GM06990 (cell line): ENCODE data around the gene CDK11A.
"Not testable (repeated sequence)": the region's sequence is repeated elsewhere in the genome, so short reads cannot be mapped to it uniquely, and the experiment has no call there.

ENCODE experiments used
- DNase-seq: peaks from one replicate; pipeline ENCODE4 v3.0.0-alpha.2; 2011; ENCODE audit not compliant: insufficient read length; ENCODE audit errors: extremely low read depth
- H3K27me3 ChIP-seq: replicated peaks from 2 replicates; pipeline ENCODE4 v1.6.0; 2011; ENCODE audit warnings: low read length; ENCODE audit not compliant: control insufficient read depth, insufficient read depth
- H3K36me3 ChIP-seq: 2 replicates; pipeline ENCODE4 v1.5.1; 2011; ENCODE audit warnings: low read length; ENCODE audit not compliant: control insufficient read depth, insufficient read depth
- H3K4me3 ChIP-seq: replicated peaks from 2 replicates; pipeline ENCODE4 v1.5.1; 2011; ENCODE audit warnings: low read depth, mild to moderate bottlenecking, control low read depth, low read length
- CTCF ChIP-seq: IDR thresholded peaks from 2 replicates; pipeline ENCODE4 v1.5.1; 2011; ENCODE audit warnings: low read length, control low read depth, mild to moderate bottlenecking, inconsistent platforms; ENCODE audit not compliant: insufficient read depth, poor library complexity, severe bottlenecking

Gene CDK11A

GRCh38 chr1:1680031-1680911 is 43.9 kb downstream of the CDK11A start:
- no peak for TF ChIP-seq CTCF
- H3K36me3 ChIP-seq: peaks cover 4% of the 10 kb centered on the region
- H3K27me3 ChIP-seq: no peaks in the 10 kb centered on the region
- no peak for DNase-seq
- H3K4me3 ChIP-seq: no peak overlapping the region

- Histone ChIP-seq H3K36me3 (peaks cover under 1% of the 10 kb centered on the region), H3K4me3 (peak overlapping the region; percentile 38), H3K27me3 (no peaks in the 10 kb centered on the region)
- peak; percentile 86 for DNase-seq
- peak; percentile 86 for TF ChIP-seq CTCF
These were observed 45.4 kb downstream of the CDK11A start for GRCh38 chr1:1678581-1679380.

- no peaks in the 10 kb centered on the region for H3K36me3 ChIP-seq
- DNase-seq: peak; percentile 88
- peak overlapping the region; percentile 38 for H3K4me3 ChIP-seq
- TF ChIP-seq CTCF: no peak
- no peaks in the 10 kb centered on the region for H3K27me3 ChIP-seq
These were observed 46.2 kb downstream of the CDK11A start for GRCh38 chr1:1677718-1678580.

GRCh38 chr1:1676087-1676486 is 48.1 kb downstream of the CDK11A start:
- not testable (repeated sequence) for DNase-seq, H3K36me3 ChIP-seq, H3K27me3 ChIP-seq, H3K4me3 ChIP-seq

GRCh38 chr1:1675218-1675617 is 48.9 kb downstream of the CDK11A start:
- DNase-seq, H3K4me3 ChIP-seq, H3K27me3 ChIP-seq, H3K36me3 ChIP-seq: not testable (repeated sequence)

- not testable (repeated sequence) for H3K36me3 ChIP-seq, H3K4me3 ChIP-seq, DNase-seq, H3K27me3 ChIP-seq
These were observed 49.4 kb downstream of the CDK11A start for GRCh38 chr1:1674806-1675205.
